ENCODE measurements around the gene SAMD9L. TPM values are rescaled to one million over a fixed set of nuclear protein-coding genes. Genes with fewer than 3 reads are reported as not detected.

SAMD9L gene
- polyA plus RNA-seq, 1 of the 3 experiments (the other 2 are of a cell fraction), result 1.8 TPM

GRCh38 chr7:93160410-93160809 lies 12.2 kb upstream of the SAMD9L start:
- Histone ChIP-seq H3K4me3 (ENCODE audit: low read depth in 2 of 2, low read length in 1 of 2) (no peak overlapping the region), H3K9ac (no peak overlapping the region), H3K9me3 (0 out of 2 replicates have a peak, but pooled peaks cover 3% of the 10 kb centered on the region), H4K20me1 (ENCODE audit: insufficient read depth) (no peaks in the 10 kb centered on the region), H3K27ac (ENCODE audit: low read depth in 2 of 2, low read length in 1 of 2) (no peak overlapping the region), H3K4me2 (no peak overlapping the region), H3F3A (replicated peaks; ENCODE audit: insufficient read depth) (no peaks in the 10 kb centered on the region), H3K36me3 (replicated peaks in 1 of 2; ENCODE audit: control insufficient read depth in 1 of 2, insufficient read depth in 2 of 2, low read length in 1 of 2) (peaks cover 0 to 3% of the 10 kb centered on the region in 2 experiments), H3K79me2 (ENCODE audit: insufficient read depth) (no peaks in the 10 kb centered on the region), H3K9me2 (peaks cover 2% of the 10 kb centered on the region; the same call in 1 of the 2 replicates), H3K4me1 (ENCODE audit: control insufficient read depth in 1 of 2, insufficient read depth in 2 of 2, low read depth in 1 of 2, low read length in 1 of 2) (no peaks in the 10 kb centered on the region; a peak in 1 of 4 replicates), H3K27me3 (ENCODE audit: insufficient read depth) (no peaks in the 10 kb centered on the region), H2AFZ (ENCODE audit: low read depth) (no peak overlapping the region)
- WGBS (ENCODE audit: low lambda C conversion rate), result 0% methylated on average over 1 of the region's 1 CpG
- CTCF ChIA-PET, result no interaction called here
- TF ChIP-seq TCF12 (IDR thresholded peaks at IDR 0.05) (peak; percentile 41; the same call in 1 of the 2 replicates), REST (IDR thresholded peaks at IDR 0.05; ENCODE audit: low read depth, low read length) (no peak), JUND (IDR thresholded peaks at IDR 0.05) (peak; percentile 13; the same call in 1 of the 2 replicates), GABPA (IDR thresholded peaks at IDR 0.05; ENCODE audit: low read depth) (no peak), CTCF (IDR thresholded peaks at IDR 0.05) (no peak), TEAD4 (IDR thresholded peaks at IDR 0.05; ENCODE audit: borderline replicate concordance, insufficient read depth) (no peak), PBX3 (IDR thresholded peaks at IDR 0.05) (peak; percentile 64), FOXJ3 (CRISPR knock-in tag; IDR thresholded peaks at IDR 0.05) (no peak), NFIC (IDR thresholded peaks at IDR 0.05; ENCODE audit: borderline replicate concordance) (no peak), SIN3A (IDR thresholded peaks at IDR 0.05; ENCODE audit: borderline replicate concordance, low read depth, low read length) (no peak), RXRA (IDR thresholded peaks at IDR 0.05; ENCODE audit: borderline replicate concordance, low read depth) (peak; percentile 48), EP300 (IDR thresholded peaks at IDR 0.05; ENCODE audit: borderline replicate concordance in 1 of 2, low read depth in 1 of 2, low read length in 1 of 2) (no peak), MXI1 (IDR thresholded peaks at IDR 0.05; ENCODE audit: low read depth, low read length) (no peak), RAD21 (IDR thresholded peaks at IDR 0.05; ENCODE audit: low read length) (no peak), EZH2phosphoT487 (IDR thresholded peaks at IDR 0.05; ENCODE audit: borderline replicate concordance, low read depth) (no peak), CHD2 (IDR thresholded peaks at IDR 0.05; ENCODE audit: low read length, partially characterized antibody) (no peak), FOXM1 (IDR thresholded peaks at IDR 0.05; ENCODE audit: low read depth) (no peak), USF2 (IDR thresholded peaks at IDR 0.05; ENCODE audit: borderline replicate concordance, low read depth, low read length) (no peak), POLR2AphosphoS5 (IDR thresholded peaks at IDR 0.05; ENCODE audit: low read depth, low read length) (no peak)
- TF ChIP-seq, protein P1, sequence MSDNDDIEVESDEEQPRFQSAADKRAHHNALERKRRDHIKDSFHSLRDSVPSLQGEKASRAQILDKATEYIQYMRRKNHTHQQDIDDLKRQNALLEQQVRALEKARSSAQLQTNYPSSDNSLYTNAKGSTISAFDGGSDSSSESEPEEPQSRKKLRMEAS (IDR thresholded peaks at IDR 0.05; ENCODE audit: low read depth), result no peak
- TF ChIP-seq, protein P2, sequence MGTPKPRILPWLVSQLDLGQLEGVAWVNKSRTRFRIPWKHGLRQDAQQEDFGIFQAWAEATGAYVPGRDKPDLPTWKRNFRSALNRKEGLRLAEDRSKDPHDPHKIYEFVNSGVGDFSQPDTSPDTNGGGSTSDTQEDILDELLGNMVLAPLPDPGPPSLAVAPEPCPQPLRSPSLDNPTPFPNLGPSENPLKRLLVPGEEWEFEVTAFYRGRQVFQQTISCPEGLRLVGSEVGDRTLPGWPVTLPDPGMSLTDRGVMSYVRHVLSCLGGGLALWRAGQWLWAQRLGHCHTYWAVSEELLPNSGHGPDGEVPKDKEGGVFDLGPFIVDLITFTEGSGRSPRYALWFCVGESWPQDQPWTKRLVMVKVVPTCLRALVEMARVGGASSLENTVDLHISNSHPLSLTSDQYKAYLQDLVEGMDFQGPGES (IDR thresholded peaks at IDR 0.05; ENCODE audit: low read depth, low read length), result no peak
- POLR2A ChIA-PET, result no interaction called here
- DNase-seq, result no peak

Data from SK-N-SH (cell line).